Measurements from ENCODE around the gene LACC1.

The LACC1 gene

DNA sequence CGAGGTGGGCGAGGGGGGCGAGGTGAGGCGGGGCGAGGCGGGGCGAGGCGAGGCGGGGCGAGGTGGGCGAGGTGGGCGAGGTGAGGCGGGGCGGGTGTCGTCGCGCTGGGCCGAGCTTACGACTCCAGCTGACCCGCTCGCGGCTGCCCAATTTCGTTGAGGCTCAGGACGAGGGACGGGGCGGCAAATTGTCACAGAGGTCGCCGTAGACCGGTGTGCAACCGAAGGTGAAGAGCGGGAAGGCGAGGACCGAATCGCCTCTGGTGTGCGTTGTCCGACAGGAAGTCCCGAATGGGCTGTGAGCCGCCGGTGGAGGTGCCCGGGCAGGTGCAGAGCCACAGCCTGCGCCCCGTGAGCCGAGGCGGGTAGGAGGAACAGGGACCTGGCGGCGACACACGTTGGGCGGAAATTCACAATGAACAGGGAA is at the start of gene LACC1:
LACC1 (plus strand) TSS at position 150 of the 427 bp plus-strand sequence. CDS start 1,082 bp downstream, outside the sequence.
- no peak for DNase-seq

DNA sequence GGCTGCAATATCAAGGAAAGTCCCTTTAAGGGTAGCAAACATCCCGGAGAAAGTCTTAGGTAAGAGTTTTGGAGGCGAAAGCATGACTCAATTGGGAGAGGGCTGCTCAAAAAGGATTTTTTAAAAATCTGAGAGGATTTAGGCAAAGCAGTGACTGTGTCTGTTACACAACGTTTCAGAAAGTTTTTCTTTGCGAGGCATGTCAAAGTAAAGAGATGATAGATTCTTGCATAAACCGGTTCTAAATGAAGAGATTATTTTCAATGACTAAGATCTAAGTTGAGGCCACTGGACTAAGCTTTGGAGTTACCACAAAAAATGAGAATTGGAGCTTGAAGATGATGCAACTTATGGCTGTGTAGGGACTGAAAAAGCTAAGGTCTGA is 49.2 kb upstream of the LACC1 start:
- no peak for DNase-seq

DNA sequence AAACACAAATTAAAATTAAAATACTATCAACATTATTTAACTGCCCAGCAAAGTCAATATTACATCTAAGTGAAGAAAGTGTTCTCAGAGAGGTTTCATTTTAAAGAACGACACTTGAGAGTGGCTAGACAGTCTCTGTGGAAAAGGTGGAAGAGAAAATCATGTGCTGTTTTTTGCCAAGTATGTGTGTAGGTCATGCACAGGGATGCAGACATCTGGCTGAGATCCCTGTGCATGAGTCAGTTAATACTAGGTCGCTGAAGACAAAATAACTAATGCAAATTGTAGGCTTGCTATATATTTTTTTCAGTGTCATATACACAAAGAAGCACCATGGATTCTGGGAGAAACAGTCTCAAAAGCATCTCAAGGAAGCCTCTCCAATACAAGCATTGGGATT is 48.6 kb upstream of the LACC1 start:
- DNase-seq = no peak

DNA sequence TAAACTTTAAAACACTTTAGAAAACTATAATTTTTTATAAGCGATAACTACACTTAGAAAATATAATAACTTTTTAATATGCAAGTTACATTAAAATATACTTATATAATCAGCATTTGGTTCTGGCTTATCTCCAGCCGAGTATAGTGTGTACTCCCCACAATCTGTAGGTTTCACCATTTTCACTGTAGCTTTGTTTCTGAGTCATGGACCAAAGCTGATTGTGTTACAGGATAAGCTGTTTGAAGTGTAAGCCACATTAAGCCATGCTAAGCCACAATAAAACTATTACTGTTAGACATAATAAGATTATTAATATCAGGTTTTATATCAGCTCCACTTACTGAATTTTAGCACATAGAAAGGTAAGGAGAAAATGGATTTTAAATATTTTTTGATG is 44.0 kb upstream of the LACC1 start:
- no peak for DNase-seq

DNA sequence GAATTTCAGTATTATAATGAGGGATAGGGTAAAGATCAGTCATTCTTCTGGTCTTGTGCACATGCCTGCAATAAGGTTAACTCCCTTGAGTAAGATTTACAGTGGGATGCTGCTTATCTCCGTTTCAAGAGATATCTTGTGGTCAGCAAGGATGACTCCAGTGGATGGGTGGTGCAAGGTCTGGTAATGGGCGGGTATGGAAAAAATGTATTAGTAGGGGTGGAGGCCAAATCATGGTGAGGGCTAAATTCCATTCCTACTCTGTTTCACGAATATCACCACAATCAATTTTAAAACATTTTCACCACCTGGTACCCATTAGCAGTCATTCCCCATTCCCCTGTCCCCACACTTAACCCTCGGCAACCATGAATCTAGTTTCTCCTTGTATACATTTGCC is 40.8 kb upstream of the LACC1 start:
- no peak for DNase-seq

DNA sequence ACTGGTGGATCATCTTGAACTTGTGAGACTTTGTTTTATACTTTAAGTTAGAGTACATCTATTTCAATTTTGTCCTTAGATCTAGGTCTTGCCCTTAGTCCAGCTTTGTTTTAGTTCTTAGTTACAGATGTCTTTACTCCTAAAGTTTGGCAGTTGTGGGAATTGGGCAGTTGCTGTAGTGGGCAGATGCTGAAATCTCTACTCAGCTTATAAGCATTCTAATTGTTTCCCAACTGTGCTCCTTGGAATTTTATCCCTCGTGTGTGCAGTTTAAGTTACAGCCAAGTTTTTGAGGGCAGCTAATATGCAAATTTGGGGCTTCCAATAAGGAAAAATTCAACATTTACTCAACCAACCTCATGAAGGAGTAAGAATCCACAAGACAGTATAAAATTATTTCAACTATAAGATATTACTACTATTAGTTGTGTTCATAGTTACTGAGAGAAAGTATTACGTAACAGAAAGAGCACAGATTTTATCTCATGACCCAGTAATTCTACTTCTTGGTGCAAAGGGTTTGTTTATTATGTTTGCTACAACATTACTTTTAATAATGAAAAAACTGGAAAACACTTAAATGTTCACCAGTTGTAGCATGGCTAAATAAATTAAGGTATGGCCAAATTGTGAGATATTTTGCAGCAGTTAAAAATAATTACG is 33.1 kb upstream of the LACC1 start:
- DNase-seq = no peak

DNA sequence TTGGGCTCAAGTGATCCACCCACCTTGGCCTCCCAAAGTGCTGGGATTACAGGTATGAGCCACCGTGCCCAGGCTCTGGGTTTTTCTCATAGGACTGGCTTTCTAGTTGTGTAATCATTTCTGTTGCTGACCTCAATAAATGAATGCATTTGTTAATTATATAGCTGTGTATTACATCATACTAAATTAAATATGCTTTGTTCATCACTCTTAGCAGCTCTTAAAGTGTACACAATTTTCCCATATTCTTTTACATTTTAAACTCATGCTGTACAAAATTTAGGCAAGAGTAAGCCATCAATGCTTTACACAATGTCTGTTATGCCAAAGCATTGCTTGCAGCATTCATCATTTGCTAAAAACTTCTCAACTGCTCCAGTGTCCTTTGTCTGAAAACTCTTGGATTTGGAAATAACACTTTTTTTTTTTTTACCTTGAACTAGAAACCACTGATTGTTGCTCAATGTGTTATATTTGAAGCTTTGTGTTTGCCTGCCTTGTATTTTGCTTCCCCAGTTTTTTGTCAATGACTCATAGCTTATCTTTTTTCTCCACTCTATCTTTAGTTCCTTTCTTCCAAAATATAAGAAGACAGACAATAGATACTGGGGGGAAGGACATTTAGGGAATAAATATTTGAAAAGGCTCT is 31.6 kb upstream of the LACC1 start:
- no peak for DNase-seq

DNA sequence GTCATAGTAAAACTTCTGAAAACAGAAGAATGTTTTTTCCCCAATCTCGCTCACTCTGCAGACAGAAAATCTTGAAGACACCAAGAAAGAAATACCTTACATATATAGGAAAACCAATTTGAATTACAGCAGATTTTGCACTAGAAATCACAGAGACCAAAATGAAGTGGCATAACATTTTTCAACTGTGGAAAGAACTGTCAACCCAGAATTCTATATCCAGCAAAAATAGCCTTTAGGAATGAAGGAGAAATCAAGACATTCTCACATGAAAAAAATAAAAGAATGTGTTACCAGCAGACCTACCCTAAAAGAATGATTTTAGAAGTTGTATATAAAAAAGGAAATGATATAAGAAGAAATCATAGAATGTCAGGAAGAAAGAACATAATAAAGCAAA is 28.8 kb upstream of the LACC1 start:
- no peak for DNase-seq

DNA sequence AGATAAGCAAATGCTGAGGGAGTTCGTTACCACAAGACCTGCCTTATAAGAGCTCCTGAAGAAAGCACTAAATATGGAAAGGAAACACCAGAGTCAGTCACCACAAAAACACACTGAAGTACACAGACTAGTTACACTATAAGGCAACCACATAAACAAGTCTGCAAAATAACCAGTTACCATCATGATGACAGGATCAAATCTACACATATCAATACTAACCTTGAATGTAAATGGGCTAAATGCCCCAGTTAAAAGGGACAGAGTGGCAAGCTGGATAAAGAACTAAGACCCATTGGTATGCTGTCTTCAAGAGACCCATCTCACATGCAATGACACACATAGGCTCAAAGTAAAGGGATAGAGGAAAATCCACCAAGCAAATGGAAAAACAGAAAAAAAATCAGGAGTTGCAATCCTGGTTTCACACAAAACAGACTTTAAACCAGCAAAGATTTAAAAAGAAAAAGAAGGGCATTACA is 26.7 kb upstream of the LACC1 start:
- no peak for DNase-seq

DNA sequence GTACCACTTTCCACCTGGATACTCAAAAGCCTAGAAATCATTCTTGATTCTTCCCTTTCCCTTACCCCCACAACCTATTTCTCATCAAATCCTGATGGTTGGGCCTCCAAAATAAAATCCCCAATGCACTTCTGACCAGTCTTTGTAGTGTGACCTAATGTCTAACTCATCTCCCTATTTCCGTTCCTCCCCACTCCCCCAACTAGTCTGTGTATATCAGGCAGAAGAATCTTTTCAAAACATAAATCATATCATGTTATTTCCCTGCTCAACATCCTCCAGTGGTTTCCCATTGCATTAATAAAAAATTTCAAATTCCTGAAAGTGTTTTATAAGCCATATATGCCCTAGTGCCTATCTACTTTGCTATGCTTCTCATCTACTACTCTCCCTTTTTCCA is 17.8 kb upstream of the LACC1 start:
- DNase-seq = no peak

DNA sequence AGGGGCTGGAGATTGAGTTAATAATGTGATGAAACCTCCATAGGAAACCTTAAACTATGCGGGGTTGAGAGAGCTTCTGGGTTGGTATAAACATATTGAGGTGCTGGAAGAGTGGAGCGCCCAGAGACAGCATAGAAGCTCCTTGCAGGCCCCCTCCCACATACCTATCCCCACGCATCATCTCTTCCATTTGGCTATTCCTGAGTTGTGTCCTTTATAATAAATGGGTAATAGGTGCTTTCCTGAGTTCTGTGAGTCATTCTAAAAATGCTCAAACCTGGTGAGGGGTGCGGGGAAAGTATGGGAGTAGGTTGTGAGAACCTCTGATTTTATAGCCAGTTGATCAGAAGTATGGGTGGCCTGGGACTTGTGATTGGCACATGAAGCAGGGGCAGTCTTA is 14.8 kb upstream of the LACC1 start:
- DNase-seq = no peak

DNA sequence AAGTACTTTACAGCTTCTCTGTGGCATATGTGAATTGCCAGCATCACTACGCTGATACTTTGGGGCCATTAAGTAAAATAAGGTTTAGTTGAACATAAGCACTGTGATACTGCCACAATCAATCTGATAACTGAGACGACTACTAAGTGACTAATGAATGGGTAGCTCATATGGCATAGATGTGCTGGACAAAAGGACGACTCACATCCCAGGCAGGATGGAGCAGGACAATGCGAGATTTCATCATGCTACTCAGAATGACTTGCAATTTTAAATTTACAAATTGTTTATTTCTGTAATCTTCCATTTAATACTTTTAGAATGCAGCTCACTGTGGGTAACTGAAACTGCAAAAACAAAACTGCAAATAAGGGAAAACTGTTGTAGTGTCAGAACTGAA is 13.8 kb upstream of the LACC1 start:
- DNase-seq = no peak

DNA sequence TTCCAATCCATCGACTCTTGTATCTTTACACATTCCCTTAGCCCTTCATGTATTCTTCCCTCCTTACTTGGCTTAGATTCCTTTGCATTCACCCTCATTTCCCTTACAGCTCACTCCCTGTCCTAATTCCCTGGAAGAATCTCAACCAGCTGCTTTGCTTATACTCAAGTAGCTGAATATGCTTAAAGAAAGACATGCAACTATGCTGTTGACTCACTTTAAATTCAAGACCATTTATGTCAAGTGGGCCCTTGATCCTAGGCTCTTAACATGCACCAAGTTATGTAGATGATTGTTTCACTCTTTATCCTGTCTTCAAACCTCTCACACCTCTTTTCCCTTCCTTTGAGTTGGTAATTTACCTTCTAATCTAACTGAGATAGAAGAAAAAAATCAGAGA is 7.5 kb upstream of the LACC1 start:
- DNase-seq = no peak

DNA sequence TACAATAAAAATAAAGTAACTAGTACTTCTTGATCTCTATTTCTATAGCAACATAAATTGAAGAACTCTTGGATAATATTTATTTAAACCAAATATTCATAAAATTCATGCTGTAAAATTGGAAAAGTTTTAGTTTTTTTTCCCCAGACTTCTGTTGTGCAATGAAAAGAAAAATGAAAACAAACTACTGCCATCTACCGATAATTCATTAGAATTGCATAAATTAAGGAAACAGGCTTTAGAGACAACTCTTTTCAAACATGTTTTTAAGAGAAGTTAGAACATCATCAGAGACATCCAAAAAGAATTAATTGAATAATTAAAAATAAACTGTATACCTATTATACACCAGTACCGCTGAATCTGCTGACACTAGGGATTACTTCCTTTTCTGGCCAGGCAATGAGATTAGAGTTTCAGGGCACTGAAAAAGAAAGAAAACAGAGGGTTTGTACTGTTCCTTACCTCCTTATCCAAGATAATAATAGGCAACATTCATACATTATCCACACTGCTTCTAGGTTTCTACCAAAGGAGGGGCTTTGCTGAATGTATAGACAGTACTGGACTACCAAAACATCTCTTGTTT is 5.1 kb upstream of the LACC1 start:
- DNase-seq = no peak

DNA sequence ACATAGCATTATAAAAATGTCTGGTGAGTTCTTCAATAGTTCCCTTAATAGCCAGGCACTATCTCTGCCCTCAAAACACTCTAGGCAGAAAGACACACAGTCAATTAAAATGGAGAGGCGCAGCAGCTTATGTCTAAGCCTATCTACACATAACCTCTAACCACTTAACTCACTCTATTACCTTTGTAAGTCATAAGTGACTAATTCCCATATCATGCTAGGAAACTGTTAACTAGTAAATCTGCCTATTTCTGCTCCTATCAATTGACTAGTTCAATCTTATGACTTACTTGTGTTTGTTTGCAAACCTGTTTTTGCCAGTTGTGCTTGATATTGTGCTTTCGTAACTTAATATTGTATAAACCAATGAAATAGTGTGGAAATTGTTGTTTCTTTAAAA is 3.3 kb upstream of the LACC1 start:
- no peak for DNase-seq

DNA sequence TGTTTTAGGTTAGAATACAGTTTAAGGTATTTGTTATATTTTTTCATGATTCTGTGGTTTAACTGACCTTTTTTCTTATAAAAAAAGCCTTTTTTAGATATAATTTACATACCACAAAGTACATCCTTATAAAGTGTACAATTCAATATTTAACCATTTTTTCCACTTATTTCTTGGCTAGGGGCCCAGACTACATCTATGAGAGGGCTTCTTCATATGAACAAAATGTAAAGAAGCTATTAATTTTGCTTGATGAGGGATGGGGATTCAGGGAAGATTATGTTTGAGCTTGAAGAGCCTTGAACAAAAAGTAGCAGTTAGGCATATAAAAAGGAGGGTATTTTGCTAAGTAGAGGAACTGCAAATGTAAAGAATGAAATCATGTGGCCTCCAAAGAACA is 2.4 kb upstream of the LACC1 start:
- no peak for DNase-seq

DNA sequence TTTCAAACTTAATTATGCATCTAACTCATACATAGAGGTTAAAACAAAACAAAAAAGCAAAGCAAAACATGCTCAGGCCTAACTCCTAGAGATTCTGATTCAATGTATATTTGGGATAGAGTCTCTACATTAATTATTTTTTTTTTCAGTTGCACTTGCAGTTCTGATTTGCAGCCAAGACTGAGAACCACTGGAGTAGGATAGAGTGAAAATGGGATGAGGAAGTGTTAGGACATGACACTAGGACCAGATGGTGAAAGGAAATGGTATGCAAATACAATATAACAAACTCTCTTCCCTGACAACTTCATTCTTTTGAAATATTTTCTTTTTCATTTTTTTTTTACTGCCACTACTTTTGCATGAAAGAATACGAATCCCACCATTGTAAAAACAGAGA is 1.9 kb upstream of the LACC1 start:
- no peak for DNase-seq

DNA sequence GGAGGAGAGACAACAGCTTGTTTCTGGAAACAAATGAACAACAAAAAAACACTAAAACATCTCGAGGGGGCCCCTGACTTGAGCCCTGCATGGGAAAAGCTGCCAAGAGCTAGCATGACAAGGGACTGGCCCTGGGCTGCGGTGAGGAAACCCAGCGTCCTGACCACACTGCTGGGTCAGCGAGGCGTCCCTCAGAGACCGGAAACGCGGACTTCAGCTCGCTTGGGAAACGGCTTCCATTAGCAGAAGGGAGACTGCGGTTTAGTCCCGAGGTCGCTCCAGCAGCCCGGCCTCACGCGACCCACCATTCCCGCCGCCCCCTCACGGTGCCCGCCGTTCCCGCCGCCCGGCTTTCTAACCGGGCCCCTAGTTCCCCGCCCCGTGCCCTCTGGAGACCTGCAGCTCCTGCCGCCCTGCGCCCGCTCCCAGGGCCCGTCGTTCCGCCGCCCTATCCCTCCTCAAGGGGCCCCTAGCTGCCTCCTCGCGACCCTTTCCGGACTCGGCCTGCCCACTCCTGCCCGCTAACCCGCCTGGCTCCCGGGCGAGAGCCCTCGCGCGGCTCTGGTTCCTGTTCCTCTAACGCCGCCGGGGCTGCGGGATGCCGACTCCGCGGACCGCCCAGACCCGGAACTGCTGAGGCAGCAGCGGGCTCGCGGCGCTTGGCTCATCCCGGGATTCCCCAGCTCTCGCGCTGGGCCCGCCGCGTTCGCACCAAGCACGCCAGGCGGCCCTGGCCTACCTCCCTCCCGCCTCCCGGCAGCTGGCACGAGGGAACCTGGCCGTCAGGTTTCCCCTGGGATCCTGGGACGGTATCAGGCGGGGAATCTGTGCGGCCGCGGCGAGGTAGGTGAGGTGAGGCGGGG is 581 bp upstream of the LACC1 start, which contains the start of gene CCDC122:
CCDC122 (minus strand) TSS at position 849 of the 863 bp plus-strand sequence. CDS start 10,364 bp downstream, outside the sequence.
- peak; percentile 80 for DNase-seq

DNA sequence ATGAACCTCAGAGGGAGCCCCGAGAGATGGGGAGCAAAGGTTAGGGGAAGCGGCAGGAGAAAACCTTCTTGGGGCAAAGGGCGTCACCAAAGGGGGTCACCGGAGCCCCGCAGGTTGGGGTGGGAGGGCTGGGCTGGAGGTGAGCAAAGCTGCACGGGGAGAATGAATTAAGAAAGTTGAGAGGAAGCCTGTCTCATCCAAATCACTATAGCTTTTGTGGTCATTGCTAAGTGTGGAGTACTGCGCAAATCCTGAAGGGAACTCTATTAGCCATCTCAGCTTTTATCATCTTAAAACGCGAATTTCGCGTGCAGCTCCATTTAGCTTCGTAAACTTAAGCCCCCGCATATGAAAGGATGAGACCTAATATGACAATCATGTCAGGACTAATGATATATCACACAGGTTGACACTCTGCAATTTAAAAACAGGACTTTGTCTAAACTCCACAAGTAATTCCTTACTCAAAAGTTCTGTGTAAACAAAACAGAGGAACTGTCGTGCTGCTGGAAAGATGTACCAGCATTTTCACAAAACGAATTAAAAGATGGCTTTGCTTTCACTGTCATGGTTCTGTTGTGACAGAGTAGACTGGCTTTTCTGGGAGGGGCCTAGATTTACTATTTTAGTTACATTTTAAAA is 631 bp downstream of the LACC1 start:
- DNase-seq = no peak

DNA sequence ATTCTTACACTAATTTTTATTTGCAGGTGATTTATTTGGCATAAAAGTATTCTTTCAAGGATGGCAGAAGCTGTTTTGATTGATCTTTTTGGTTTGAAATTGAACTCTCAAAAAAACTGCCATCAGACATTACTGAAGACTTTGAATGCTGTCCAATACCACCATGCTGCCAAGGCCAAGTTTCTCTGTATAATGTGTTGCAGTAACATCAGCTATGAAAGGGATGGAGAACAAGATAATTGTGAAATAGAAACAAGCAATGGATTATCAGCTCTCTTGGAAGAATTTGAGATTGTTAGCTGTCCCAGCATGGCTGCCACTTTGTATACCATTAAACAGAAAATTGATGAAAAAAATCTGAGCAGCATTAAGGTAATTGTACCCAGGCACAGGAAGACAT is 1.2 kb downstream of the LACC1 start:
- DNase-seq = no peak

DNA sequence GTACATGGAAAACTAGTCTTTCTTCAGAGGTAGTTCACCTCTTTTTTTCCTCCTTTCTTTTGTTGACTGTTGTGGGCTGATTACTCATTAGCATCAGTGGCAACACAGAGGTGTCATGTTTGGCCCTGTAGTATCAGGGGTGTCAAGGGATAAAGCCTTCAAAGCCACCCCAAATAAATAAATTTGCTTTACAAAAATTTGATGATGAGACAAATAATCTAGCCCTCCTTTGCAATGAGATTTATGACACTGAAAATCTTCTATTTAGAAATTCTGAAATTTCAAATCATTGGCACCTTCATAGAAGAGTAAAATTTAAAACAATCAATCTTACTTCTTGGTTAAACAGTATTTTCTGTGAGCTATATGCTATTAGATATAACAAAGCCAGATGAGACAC is 1.9 kb downstream of the LACC1 start:
- DNase-seq = no peak

DNA sequence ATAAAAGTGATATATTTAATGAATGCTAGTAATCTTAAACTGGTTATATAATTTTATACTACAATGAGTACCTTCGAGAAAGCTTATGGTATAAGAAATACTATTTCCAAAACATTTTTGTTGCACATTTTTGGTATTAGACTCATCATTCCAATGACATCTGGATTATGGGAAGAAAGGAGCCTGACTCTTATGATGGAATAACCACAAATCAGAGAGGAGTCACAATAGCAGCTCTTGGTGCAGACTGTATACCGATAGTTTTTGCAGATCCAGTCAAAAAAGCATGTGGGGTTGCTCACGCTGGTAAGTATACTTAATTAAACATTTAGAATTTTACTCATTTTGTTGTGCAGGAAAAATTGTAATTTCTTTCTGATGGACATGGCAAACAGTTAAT is 3.9 kb downstream of the LACC1 start:
- no peak for DNase-seq

DNA sequence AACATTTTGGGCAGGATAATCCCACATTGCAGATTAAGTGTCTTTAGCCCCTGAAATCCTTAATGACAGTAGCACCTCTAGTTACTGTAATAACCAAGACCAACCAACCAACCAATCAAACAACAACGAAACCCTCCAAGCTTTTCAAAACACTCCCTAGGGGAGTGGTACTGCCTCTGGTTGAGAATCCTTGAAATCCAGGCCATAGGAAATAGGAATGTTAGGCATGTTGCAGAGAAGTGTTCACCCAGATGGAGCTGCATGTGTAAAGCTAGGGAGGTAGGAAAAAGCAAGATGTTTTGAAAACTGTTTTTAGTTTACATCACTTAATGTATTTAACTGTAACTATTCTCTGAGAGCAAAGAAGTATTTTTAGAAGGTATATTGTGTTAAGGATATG is 4.5 kb downstream of the LACC1 start:
- DNase-seq = no peak
